Activated naive CD4-positive, alpha-beta T cell (primary cell): Measurements from ENCODE around the gene ADARB2.
"Not testable (repeated sequence)": the region's sequence is repeated elsewhere in the genome, so short reads cannot be mapped to it uniquely, and the experiment has no call there.

ENCODE experiments used
- DNase-seq, 4 experiments: peaks; one replicate each; lab custom pipeline; 2025; lab: John Stamatoyannopoulos, UW

The ADARB2 gene

GRCh38 chr10:1227510-1228402 lies 509.6 kb downstream of the ADARB2 start:
- no peak for DNase-seq

- not testable (repeated sequence) for DNase-seq
Measured at GRCh38 chr10:1226907-1227306, 510.4 kb downstream of the ADARB2 start.

DNA sequence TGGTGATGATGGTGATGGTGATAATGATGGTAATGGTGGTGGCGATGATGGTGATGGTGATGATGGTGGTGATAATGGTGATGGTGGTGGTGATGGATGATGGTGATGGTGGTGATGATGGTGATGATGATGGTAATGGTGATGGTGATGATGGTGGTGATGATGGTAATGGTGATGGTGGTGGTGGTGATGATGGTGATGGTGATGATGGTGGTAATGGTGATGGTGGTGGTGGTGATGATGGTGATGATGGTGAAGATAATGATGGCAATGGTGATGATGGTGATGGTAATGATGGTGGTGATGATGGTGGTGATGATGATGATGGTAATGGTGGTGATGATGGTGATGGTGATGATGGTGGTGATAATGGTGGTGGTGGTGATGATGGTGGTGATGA lies 517.5 kb downstream of the ADARB2 start:
- DNase-seq = not testable (repeated sequence)

GRCh38 chr10:1217661-1218060 lies 519.7 kb downstream of the ADARB2 start:
- no peak for DNase-seq

GRCh38 chr10:1217237-1217587 lies 520.1 kb downstream of the ADARB2 start:
- no peak for DNase-seq

DNA sequence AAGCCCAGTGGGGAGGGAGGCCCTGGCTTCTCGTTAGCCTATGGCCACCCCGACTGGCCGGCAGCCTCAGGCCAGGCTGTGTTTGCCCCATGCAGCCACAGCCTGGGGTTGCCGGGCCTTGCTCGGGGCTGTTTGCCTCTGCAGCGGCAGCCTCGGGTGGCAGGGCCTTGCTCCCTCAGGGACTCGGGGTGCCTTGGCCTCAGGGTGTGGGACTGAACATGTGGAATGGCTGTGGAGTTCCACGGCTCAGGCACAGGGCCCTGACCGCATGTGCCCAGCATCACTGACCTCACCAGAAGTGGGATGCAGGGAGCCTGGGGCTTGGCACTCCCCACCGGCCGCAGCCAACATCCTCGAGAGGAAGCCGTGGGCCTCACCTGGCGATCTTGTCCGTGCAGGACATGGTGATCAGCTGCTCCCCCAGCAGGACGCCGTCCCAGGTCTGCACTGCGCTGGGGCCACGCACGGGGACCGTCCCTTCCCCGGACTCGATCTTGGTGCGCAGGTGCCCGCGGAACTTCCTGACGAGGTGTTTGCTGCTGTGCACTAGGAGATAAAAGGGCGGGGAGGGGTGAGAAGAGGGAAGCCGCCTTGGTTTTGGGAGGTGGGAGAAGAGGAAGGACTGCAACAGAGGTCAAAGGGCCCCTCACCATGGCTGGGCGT lies 520.6 kb downstream of the ADARB2 start:
- DNase-seq = no peak

DNA sequence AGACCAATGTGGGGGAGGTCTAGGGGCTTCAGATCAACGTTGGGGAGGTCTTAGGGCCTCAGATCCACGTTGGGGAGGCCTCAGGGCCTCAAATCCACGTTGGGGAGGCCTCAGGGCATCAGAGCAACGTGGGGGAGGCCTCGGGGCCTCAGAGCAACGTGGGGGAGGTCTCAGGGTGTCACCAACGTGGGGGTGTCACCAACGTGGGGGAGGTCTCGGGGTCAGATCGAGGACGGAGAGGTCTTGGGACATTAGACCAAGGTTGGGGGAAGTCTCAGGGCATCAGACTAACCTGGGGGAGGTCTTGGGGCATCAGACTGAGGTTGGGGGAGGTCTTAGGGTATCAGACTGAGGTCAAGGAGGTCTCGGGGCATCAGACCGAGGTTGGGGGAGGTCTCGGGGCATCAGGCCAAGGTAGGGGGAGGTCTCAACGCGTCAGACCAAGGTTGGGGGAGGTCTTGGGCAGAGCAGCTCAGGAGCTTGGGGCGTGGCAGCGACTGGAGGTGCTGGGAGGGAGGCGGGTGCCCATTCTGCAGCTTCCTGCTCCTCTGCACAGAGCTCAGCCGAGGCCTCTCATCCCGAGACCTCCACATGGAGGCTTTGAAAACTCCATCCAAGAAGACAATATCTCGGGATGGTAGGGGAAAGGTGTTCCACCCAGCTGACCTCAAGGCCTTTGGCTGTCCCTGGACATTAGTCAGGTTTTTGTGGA lies 521.3 kb downstream of the ADARB2 start:
- no peak for DNase-seq

DNA sequence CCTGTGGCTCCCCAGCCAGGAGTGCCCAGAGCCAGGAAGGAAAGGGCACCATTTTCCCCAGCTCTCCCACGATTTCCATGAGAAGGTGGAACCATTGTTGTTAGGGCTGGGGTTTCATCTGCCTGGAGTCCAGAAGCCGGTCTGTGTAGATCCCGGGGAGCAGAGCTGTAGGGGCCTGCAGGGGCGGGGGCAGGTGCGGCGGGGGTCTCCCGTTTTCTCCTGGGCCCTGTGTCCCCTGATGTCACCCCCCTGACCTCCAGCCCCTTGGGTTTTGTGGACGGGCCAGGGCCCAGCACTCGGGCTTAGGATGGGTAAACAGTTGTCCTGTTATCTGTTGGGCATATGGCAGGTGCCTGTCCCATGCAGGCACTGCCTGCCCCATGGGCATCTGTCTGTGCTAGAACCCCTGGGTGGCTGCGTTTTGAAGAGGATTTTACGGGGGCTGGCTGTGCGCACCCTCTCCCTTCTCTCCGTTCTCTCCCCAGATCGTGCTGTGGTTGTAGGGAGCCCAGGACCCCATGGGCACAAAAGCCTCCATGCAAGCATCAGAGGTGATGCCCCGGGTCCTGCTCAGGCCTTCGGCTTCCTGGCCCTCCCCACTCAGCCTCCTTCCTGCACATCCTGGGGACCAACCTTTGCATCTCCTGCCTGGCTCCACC lies 522.3 kb downstream of the ADARB2 start:
- DNase-seq = no peak

DNA sequence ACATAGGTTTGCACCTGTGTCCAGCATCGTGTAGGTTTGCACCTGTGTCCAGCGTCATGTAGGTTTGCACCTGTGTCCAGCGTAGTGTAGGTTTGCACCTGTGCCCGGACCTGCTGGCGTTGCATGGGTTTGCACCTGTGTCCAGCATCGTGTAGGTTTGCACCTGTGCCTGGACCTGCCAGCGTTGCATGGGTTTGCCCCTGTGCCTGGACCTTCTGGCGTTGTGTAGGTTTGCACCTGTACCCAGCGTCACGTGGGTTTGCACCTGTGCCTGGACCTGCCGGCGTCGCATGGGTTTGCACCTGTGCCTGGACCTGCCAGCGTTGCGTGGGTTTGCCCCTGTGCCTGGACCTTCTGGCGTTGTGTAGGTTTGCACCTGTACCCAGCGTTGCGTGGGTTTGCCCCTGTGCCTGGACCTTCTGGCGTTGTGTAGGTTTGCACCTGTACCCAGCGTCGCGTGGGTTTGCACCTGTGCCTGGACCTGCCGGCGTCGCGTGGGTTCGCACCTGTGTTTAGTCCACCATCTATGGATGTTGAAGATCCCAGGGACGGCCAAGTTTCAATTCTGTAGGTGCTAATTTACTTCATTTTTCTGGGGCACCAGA lies 523.2 kb downstream of the ADARB2 start:
- no peak for DNase-seq

DNA sequence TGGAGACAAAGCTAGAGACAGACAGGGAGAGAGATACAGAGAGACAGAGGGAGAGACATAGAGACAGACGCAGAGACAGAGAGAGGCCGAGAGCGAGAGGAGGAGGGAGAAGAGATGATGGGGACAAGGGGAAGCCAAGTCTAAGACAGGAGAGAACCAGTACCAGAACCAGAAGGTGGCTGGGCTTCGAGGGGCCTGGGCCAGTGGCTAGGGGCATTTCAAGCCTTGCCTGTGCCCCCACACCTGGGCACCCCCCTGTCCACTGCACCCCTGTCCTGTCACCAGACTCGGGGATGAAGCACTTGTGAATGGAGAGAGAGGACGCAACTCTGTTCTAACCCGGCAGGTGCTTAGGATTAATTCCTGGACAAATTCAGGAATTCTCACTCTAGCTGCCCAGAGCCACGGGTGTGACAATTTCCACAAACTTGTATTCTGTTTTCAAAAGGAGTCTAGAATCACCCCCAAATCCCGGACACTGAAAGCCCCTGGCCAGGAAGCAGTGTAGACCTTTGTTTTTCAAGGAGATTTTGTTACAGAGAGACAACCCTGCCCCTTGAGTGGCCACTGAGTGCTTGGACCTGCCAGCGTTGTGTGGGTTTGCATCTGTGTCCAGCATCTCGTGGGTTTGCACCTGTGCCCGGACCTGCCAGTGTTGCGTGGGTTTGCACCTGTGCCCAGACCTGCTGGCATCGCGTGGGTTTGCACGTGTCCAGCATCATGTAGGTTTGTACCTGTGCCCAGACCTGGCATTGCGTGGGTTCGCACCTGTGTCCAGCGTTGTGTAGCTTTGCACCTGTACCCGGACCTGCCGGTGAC lies 523.9 kb downstream of the ADARB2 start:
- no peak for DNase-seq

DNA sequence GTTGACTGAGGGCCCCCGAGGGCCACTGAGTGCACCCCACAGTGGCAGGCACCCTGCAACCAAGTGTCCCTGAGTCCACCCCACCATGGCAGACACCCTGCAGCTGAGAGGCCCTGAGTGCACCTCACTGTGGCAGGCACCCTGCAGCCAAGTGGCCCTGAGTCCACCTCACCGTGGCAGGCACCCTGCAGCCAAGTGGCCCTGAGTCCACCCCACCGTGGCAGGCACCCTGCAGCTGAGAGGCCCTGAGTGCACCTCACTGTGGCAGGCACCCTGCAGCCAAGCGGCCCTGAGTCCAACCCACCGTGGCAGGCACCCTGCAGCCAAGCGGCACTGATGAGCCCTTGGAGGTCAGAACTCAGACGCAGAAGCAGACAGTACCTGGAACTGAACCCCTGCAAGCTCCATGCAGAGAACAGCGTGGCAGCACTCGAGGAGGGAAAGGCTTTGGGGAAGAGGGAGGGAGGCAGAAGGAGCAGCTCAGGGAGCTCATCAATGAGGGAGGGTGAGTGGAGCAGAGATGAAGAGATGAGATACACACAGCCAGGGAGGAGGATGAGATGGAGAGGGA lies 524.7 kb downstream of the ADARB2 start:
- DNase-seq = no peak

GRCh38 chr10:1211844-1212570 lies 525.3 kb downstream of the ADARB2 start:
- no peak for DNase-seq

GRCh38 chr10:1210667-1211066 lies 526.7 kb downstream of the ADARB2 start:
- DNase-seq = no peak

GRCh38 chr10:1209355-1209979 lies 527.9 kb downstream of the ADARB2 start:
- no peak for DNase-seq

DNA sequence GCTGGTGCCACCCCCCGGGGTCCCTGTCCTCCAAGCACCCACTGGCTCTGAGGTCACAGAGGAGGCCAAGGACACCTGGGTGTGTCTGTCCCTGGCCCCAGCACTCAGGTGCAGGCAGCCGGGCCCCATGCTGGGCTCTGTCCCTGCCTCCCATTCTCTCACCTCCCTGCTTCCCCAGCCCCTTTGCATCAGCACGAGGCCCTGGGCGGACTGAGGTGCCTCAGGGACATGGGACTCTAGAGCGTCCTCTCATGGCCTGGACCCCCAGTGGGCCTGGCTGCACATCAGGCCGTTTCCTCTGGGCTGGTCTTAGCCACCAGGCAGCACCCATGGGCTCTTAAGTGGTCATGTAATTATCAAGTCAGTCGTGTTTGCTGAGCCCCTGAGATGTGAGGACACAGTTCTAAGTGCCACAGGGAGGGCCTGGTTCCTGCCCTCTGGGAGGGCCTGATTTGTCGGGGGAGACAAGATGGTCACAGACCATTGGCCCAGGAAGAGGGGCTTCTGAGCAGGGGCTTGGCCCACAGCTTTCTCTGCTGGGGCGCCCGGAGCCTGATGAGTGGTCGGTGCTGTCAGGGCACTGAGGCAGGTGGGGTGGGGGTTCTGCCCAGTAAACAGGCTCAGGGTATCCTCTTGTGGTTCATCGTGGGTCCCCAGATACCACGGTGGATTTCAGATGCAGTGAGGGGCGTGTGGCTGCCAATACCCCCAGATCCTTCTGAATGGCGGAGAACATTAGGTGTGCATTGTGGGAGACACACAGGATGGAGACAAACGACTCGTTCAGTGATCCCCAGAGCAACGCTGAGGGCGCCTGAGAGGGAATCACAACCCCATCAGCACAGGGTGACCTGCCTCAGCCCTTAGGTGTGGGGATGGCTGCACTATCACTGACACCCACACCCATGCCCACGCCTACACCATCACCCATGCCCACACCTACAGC lies 528.7 kb downstream of the ADARB2 start:
- DNase-seq = no peak

DNA sequence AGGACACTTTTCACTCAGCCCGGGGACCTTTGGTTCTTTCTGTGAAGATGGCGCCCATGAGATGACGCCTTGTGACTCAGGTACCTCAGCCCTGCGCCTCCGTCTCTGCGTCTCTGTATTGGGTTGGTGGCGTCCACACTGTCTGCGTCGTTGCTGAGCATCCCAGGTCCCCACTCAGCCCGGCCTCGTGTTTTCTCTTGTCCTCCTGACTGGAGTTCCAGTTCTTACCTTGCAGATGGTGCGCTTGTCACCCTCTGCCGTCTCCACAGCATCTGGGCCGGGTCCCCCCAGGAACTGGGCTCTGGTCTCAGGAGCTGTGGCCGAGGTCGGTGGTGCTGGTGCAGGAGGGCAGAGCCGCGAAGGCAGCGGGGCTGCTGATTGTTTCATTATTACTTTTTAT lies 530.7 kb downstream of the ADARB2 start:
- no peak for DNase-seq

- DNase-seq = no peak
Measured at GRCh38 chr10:1206101-1206500, 531.2 kb downstream of the ADARB2 start.

GRCh38 chr10:1205450-1206030 lies 531.8 kb downstream of the ADARB2 start:
- DNase-seq = no peak
